ENCODE measurements around the gene GPD2. TPM values are rescaled to one million over a fixed set of nuclear protein-coding genes. Genes with fewer than 3 reads are reported as not detected.

GPD2 gene
- total RNA-seq, 1 donor from 2014 or later: 76.9 TPM

GRCh38 chr2:156538083-156538504, 101.9 kb downstream of the GPD2 start:
- peak; percentile 10 for DNase-seq (ENCODE audit: low read depth)
- H3K36me3 ChIP-seq (ENCODE audit: control insufficient read depth, insufficient read depth, low read length): no peaks in the 10 kb centered on the region
- H3K27me3 ChIP-seq (ENCODE audit: control insufficient read depth, insufficient read depth, low read length): no peaks in the 10 kb centered on the region
- TF ChIP-seq CTCF (IDR thresholded peaks at IDR 0.05; ENCODE audit: insufficient read depth, low read length, severe bottlenecking): no peak
- no peak overlapping the region for H3K4me3 ChIP-seq (ENCODE audit: low read depth, low read length)
- no peak for FAIRE-seq

- no peak overlapping the region for H3K4me3 ChIP-seq (ENCODE audit: low read depth, low read length)
- FAIRE-seq (no peak), DNase-seq (ENCODE audit: low read depth) (no peak)
- no peaks in the 10 kb centered on the region for H3K36me3 ChIP-seq (ENCODE audit: control insufficient read depth, insufficient read depth, low read length)
- TF ChIP-seq CTCF (IDR thresholded peaks at IDR 0.05; ENCODE audit: insufficient read depth, low read length, severe bottlenecking): no peak
- no peaks in the 10 kb centered on the region for H3K27me3 ChIP-seq (ENCODE audit: control insufficient read depth, insufficient read depth, low read length)
Observed at GRCh38 chr2:156539086-156539860, 103.1 kb downstream of the GPD2 start.

- no peak overlapping the region for H3K4me3 ChIP-seq (ENCODE audit: low read depth, low read length)
- H3K36me3 ChIP-seq (ENCODE audit: control insufficient read depth, insufficient read depth, low read length): no peaks in the 10 kb centered on the region
- no peak for TF ChIP-seq CTCF (IDR thresholded peaks at IDR 0.05; ENCODE audit: insufficient read depth, low read length, severe bottlenecking)
- DNase-seq (ENCODE audit: low read depth): no peak
- no peaks in the 10 kb centered on the region for H3K27me3 ChIP-seq (ENCODE audit: control insufficient read depth, insufficient read depth, low read length)
- FAIRE-seq: no peak
Observed at GRCh38 chr2:156540706-156541105, 104.5 kb downstream of the GPD2 start.

- TF ChIP-seq CTCF (IDR thresholded peaks at IDR 0.05; ENCODE audit: insufficient read depth, low read length, severe bottlenecking): no peak
- DNase-seq (ENCODE audit: low read depth) (no peak), FAIRE-seq (no peak)
- Histone ChIP-seq H3K27me3 (ENCODE audit: control insufficient read depth, insufficient read depth, low read length) (no peaks in the 10 kb centered on the region), H3K36me3 (ENCODE audit: control insufficient read depth, insufficient read depth, low read length) (no peaks in the 10 kb centered on the region), H3K4me3 (ENCODE audit: low read depth, low read length) (no peak overlapping the region)
Observed at GRCh38 chr2:156541229-156541628, 105.0 kb downstream of the GPD2 start.

- Histone ChIP-seq H3K27me3 (ENCODE audit: control insufficient read depth, insufficient read depth, low read length) (no peaks in the 10 kb centered on the region), H3K36me3 (ENCODE audit: control insufficient read depth, insufficient read depth, low read length) (no peaks in the 10 kb centered on the region), H3K4me3 (ENCODE audit: low read depth, low read length) (no peak overlapping the region)
- DNase-seq (ENCODE audit: low read depth): no peak
- FAIRE-seq: no peak
- TF ChIP-seq CTCF (IDR thresholded peaks at IDR 0.05; ENCODE audit: insufficient read depth, low read length, severe bottlenecking): no peak
Observed at GRCh38 chr2:156541706-156542105, 105.5 kb downstream of the GPD2 start.

GRCh38 chr2:156548413-156548812, 112.2 kb downstream of the GPD2 start:
- Histone ChIP-seq H3K4me3 (ENCODE audit: low read depth, low read length) (no peak overlapping the region), H3K27me3 (ENCODE audit: control insufficient read depth, insufficient read depth, low read length) (no peaks in the 10 kb centered on the region), H3K36me3 (ENCODE audit: control insufficient read depth, insufficient read depth, low read length) (no peaks in the 10 kb centered on the region)
- TF ChIP-seq CTCF (IDR thresholded peaks at IDR 0.05; ENCODE audit: insufficient read depth, low read length, severe bottlenecking): no peak
- no peak for FAIRE-seq
- DNase-seq (ENCODE audit: low read depth): no peak
